Lower leg skin (tissue), 3 donors: ENCODE measurements around the gene TAPT1.

Experiments
- POLR2A ChIP-seq, 2 donors: fragments of 450-650 bp; IDR thresholded peaks; one replicate each; pipeline ENCODE4 v1.6.1; 2016 to 2017; ENCODE audit warnings: antibody characterized with exemption in 2 of 2, mild to moderate bottlenecking in 1 of 2, moderate library complexity in 1 of 2
- TF ChIP-seq, protein P1 (sequence below), 3 donors: fragments of 450-650 bp; IDR thresholded peaks; one replicate each; pipeline ENCODE4 v1.5.1; 2016; ENCODE audit warnings: antibody characterized with exemption in 3 of 3, mild to moderate bottlenecking in 3 of 3, moderate library complexity in 2 of 3

GRCh38 chr4:16165931-16166330 lies 60.3 kb downstream of the TAPT1 start:
- no peak for TF ChIP-seq POLR2A (IDR thresholded peaks at IDR 0.05)
- TF ChIP-seq, protein P1, sequence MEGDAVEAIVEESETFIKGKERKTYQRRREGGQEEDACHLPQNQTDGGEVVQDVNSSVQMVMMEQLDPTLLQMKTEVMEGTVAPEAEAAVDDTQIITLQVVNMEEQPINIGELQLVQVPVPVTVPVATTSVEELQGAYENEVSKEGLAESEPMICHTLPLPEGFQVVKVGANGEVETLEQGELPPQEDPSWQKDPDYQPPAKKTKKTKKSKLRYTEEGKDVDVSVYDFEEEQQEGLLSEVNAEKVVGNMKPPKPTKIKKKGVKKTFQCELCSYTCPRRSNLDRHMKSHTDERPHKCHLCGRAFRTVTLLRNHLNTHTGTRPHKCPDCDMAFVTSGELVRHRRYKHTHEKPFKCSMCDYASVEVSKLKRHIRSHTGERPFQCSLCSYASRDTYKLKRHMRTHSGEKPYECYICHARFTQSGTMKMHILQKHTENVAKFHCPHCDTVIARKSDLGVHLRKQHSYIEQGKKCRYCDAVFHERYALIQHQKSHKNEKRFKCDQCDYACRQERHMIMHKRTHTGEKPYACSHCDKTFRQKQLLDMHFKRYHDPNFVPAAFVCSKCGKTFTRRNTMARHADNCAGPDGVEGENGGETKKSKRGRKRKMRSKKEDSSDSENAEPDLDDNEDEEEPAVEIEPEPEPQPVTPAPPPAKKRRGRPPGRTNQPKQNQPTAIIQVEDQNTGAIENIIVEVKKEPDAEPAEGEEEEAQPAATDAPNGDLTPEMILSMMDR (IDR thresholded peaks at IDR 0.05), result no peak
